Esophagus muscularis mucosa (tissue), 3 donors: ENCODE results near the gene CHGA.

Experiments
- CTCF ChIP-seq, 3 experiments: fragments of 200-600 bp in 2 of 3; fragments of 450-650 bp in 1 of 3; sonication (generic) in 2 of 3; IDR thresholded peaks; one replicate each; pipeline ENCODE4 v1.5.1; 2017 to 2019; ENCODE audit warnings: antibody characterized with exemption in 3 of 3, mild to moderate bottlenecking in 2 of 3, moderate library complexity in 1 of 3
- POLR2A ChIP-seq: fragments of 450-650 bp; IDR thresholded peaks from one replicate; pipeline ENCODE4 v1.6.1; 2017; ENCODE audit warnings: antibody characterized with exemption, moderate library complexity, mild to moderate bottlenecking, low read depth

DNA sequence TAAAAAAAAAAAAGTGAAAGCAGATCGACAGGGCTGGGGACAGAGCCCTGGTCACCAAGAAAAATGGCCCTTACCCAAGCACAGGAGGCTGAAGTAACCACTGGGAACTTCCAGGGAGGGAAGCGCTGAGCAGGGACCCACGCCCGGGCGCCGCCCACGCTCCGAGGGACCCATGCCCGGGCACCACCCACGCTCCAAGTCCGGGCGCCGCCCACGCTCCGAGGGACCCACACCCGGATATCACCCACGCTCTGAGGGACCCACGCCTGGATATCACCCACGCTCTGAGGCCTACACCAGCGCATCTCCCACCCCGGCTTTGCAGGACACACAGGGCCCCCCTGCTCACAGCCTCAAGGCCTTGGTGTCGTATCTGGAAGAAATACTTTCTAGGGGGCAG is 25.7 kb downstream of the CHGA start:
- TF ChIP-seq POLR2A (no peak), CTCF (IDR thresholded peaks at IDR 0.05) (no peak)
